Measurements from ENCODE around the gene WDFY1. TPM values are rescaled to one million over a fixed set of nuclear protein-coding genes. Genes with fewer than 3 reads are reported as not detected.

Gene WDFY1
- total RNA-seq, 1 donor from 2014 or later = 50.1 TPM

DNA sequence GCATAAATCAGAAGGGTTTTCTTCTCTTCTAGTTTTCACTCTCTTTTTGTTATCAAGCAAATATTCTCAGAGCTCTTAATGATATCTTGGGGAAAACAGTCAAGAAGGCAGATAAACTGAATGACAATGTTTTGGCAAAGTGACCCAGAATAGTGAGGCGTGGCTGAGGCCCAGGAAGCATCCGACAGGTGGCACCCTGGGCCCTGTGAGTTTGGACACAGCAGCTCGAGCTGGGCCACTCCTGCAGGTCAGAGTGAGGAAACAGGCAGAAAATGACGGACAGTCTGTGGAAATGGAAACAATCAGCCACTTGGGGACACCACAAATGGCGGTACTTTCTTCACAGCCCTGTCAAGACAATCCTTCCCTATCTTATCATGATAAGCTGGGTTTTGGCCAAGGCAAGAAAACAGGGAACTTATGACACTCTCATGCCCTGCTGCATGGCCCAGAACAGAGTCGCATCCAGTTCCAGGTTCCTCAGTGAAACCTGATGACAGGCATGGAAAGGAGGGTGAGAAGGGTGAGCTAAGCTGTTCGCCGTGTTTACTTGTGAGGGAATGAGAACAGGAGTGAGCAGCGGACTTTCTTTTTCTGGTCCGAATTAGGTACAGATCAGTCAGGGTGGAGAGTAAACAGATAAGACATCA, 44.2 kb upstream of the WDFY1 start:
- TF ChIP-seq CTCF (IDR thresholded peaks at IDR 0.05) = no peak
- ATAC-seq (peak; percentile 74), DNase-seq (no peak)

GRCh38 chr2:223981241-223981640, 36.1 kb upstream of the WDFY1 start:
- no peak for TF ChIP-seq CTCF (IDR thresholded peaks at IDR 0.05)
- Histone ChIP-seq H3K36me3 (no peaks in the 10 kb centered on the region), H3K4me1 (no peaks in the 10 kb centered on the region), H3K9me3 (no peaks in the 10 kb centered on the region), H3K4me3 (no peak overlapping the region), H3K27ac (no peak overlapping the region), H3K27me3 (no peaks in the 10 kb centered on the region)
- intact Hi-C loops (cut with DNase I) = no loop called here
- DNase-seq (no peak), ATAC-seq (no peak)

More for the DNA sequence above, 44.2 kb upstream of the WDFY1 start:
- intact Hi-C loops (cut with DNase I) = no loop called here
- no peaks in the 10 kb centered on the region for H3K4me1 ChIP-seq
- no peaks in the 10 kb centered on the region for H3K9me3 ChIP-seq
- H3K36me3 ChIP-seq = no peaks in the 10 kb centered on the region
- no peak overlapping the region for H3K4me3 ChIP-seq
- H3K27me3 ChIP-seq = no peaks in the 10 kb centered on the region
- no peak overlapping the region for H3K27ac ChIP-seq

GRCh38 chr2:223980803-223981202, 35.7 kb upstream of the WDFY1 start:
- DNase-seq = no peak
- no peak for ATAC-seq

DNA sequence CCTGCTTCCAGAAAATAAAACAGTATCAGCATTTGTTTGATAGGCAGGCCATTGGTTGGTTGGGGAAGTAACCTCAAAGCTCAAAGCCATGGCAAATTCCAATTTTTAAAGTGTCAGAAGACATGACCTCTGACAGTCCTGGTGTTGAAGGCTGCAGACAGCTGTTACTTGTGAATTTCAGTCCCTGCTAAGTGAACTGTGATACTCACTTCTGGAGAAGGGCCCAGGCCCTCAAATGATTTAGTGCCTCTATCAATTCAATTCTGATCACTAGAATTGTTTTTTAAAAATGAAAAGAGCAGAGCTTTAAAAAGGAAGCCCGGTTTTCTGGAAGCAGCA, 35.2 kb upstream of the WDFY1 start:
- ATAC-seq = no peak
- no peaks in the 10 kb centered on the region for H3K9me3 ChIP-seq
- intact Hi-C loops (cut with DNase I) = no loop called here
- no peak for TF ChIP-seq CTCF (IDR thresholded peaks at IDR 0.05)
- no peaks in the 10 kb centered on the region for H3K4me1 ChIP-seq
- DNase-seq = no peak
- no peak overlapping the region for H3K4me3 ChIP-seq
- no peaks in the 10 kb centered on the region for H3K36me3 ChIP-seq
- no peak overlapping the region for H3K27ac ChIP-seq
- H3K27me3 ChIP-seq = no peaks in the 10 kb centered on the region

More at GRCh38 chr2:223980803-223981202, 35.7 kb upstream of the WDFY1 start:
- intact Hi-C loops (cut with DNase I) = no loop called here
- Histone ChIP-seq H3K4me3 (no peak overlapping the region), H3K27me3 (no peaks in the 10 kb centered on the region), H3K36me3 (no peaks in the 10 kb centered on the region), H3K4me1 (no peaks in the 10 kb centered on the region), H3K9me3 (no peaks in the 10 kb centered on the region), H3K27ac (no peak overlapping the region)
- TF ChIP-seq CTCF (IDR thresholded peaks at IDR 0.05) = no peak

- no peak overlapping the region for H3K27ac ChIP-seq
- no peaks in the 10 kb centered on the region for H3K4me1 ChIP-seq
- TF ChIP-seq CTCF (IDR thresholded peaks at IDR 0.05) = no peak
- DNase-seq (no peak), ATAC-seq (no peak)
- intact Hi-C loops (cut with DNase I) = no loop called here
- no peaks in the 10 kb centered on the region for H3K27me3 ChIP-seq
- no peak overlapping the region for H3K4me3 ChIP-seq
- H3K9me3 ChIP-seq = no peaks in the 10 kb centered on the region
- no peaks in the 10 kb centered on the region for H3K36me3 ChIP-seq
Measured at GRCh38 chr2:223979730-223980396, 34.7 kb upstream of the WDFY1 start.
